Endometrium (tissue), 2 donors: ENCODE results near the gene UQCRHL.
"Not testable (repeated sequence)": the region's sequence is repeated elsewhere in the genome, so short reads cannot be mapped to it uniquely, and the experiment has no call there.

ENCODE experiments used
- FAIRE-seq: peaks from 2 replicates; lab custom pipeline; 2012; peaks lifted over from hg19 to GRCh38; lab: Jason Lieb, UNC
- donor health status: control.
- donor health status: control.

UQCRHL gene

GRCh38 chr1:15835205-15835740 is 27.8 kb upstream of the UQCRHL start:
- no peak for FAIRE-seq

- FAIRE-seq, result no peak
Observed at GRCh38 chr1:15834406-15835204, 27.2 kb upstream of the UQCRHL start.

- FAIRE-seq, result peak; percentile 79
Observed at GRCh38 chr1:15833842-15834405, 26.5 kb upstream of the UQCRHL start.

GRCh38 chr1:15833069-15833679 is 25.7 kb upstream of the UQCRHL start:
- FAIRE-seq, result no peak

- FAIRE-seq, result no peak
Observed at GRCh38 chr1:15830258-15830657, 22.8 kb upstream of the UQCRHL start.

GRCh38 chr1:15828931-15829330 is 21.5 kb upstream of the UQCRHL start:
- not testable (repeated sequence) for FAIRE-seq

GRCh38 chr1:15827567-15827966 is 20.1 kb upstream of the UQCRHL start:
- not testable (repeated sequence) for FAIRE-seq

- no peak for FAIRE-seq
Observed at GRCh38 chr1:15826810-15827507, 19.5 kb upstream of the UQCRHL start.

GRCh38 chr1:15825800-15826199 is 18.4 kb upstream of the UQCRHL start:
- FAIRE-seq, result no peak

- FAIRE-seq, result no peak
Observed at GRCh38 chr1:15820478-15820877, 13.0 kb upstream of the UQCRHL start.

GRCh38 chr1:15816674-15817073 is 9.2 kb upstream of the UQCRHL start:
- FAIRE-seq, result no peak

- no peak for FAIRE-seq
Observed at GRCh38 chr1:15810073-15810472, 2.6 kb upstream of the UQCRHL start.

- no peak for FAIRE-seq
Observed at GRCh38 chr1:15808955-15809354, 1.5 kb upstream of the UQCRHL start.

GRCh38 chr1:15807121-15807520 is 328 bp downstream of the UQCRHL start:
- no peak for FAIRE-seq

GRCh38 chr1:15804060-15804459 is 3.4 kb downstream of the UQCRHL start:
- no peak for FAIRE-seq

- FAIRE-seq, result no peak
Observed at GRCh38 chr1:15803380-15803779, 4.1 kb downstream of the UQCRHL start.

- no peak for FAIRE-seq
Observed at GRCh38 chr1:15802234-15802965, 5.0 kb downstream of the UQCRHL start.

GRCh38 chr1:15799928-15800835 is 7.3 kb downstream of the UQCRHL start:
- no peak for FAIRE-seq

- no peak for FAIRE-seq
Observed at GRCh38 chr1:15799004-15799867, 8.2 kb downstream of the UQCRHL start.
